ENCODE measurements around the gene CALM3. TPM values are rescaled to one million over a fixed set of nuclear protein-coding genes. Genes with fewer than 3 reads are reported as not detected.

The CALM3 gene
- total and polyA plus RNA-seq, 2 donors = 121 to 309 TPM

DNA sequence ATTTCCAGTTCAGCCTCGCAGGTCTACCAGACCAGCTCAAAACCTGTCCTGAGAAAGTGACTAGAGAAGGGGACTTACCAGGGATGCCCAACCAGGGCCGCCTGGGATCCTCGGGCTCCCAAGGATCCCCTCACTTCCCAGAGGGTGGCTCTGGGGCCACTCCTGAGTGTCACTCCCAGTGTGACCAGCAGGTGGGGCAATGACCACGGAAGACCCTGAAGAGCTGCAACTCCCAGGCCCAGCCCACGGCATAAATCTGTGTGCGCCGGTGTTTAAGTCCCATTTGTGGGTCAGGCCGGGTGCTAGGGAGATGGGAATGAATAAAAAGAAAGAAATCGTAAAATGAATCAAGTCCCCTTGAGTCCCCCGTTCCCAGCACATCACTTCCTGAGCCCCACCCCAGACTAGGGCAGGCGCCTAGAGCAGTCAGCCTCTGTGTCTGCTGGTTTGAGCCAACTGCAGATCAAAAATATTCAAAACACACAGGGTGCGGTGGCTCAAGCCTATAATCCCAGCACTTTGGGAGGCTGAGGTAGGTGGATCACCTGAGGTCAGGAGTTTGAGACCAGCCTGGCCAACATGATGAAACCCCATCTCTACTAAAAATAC is 13.1 kb downstream of the CALM3 start:
- Histone ChIP-seq H3K36me3 (ENCODE audit: insufficient read depth) (peaks cover 2% of the 10 kb centered on the region), H3K4me3 (ENCODE audit: low read depth, low read length) (no peak overlapping the region), H3K27ac (ENCODE audit: low read depth) (no peak overlapping the region), H3K4me1 (ENCODE audit: insufficient read depth) (no peaks in the 10 kb centered on the region)
- no peak for DNase-seq (ENCODE audit: extremely low spot score)
- 9% methylated on average over 12 of the region's 12 CpGs for WGBS

DNA sequence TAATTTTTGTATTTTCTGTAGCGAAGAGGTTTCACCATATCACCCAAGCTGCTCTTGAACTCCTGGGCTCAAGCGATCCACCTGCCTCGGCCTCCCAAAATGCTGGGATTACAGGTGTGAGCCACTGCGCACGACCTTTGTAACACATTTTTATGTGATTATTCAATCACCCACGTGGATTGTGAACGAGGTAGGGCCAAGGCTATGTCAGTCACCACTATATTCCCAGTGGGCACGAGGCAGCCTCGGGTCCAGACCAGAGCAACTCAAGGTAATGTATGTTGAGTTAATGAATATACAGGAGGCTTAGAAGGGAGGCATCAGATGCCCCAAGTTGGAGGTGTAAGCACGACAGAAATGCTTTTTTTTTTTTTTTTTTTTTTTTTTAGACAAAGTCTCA is 14.8 kb downstream of the CALM3 start:
- Histone ChIP-seq H3K36me3 (ENCODE audit: insufficient read depth) (no peaks in the 10 kb centered on the region), H3K4me3 (ENCODE audit: low read depth, low read length) (no peak overlapping the region), H3K27ac (ENCODE audit: low read depth) (no peak overlapping the region), H3K4me1 (ENCODE audit: insufficient read depth) (no peaks in the 10 kb centered on the region)
- 88% methylated on average over 10 of the region's 10 CpGs for WGBS
- no peak for DNase-seq (ENCODE audit: extremely low spot score)

- Histone ChIP-seq H3K4me3 (ENCODE audit: low read depth, low read length) (no peak overlapping the region), H3K4me1 (ENCODE audit: insufficient read depth) (no peaks in the 10 kb centered on the region), H3K36me3 (ENCODE audit: insufficient read depth) (no peaks in the 10 kb centered on the region), H3K27ac (ENCODE audit: low read depth) (no peak overlapping the region)
- DNase-seq (ENCODE audit: extremely low spot score) = no peak
- 40% methylated on average over 17 of the region's 17 CpGs for WGBS
Measured at GRCh38 chr19:46616631-46617322, 15.6 kb downstream of the CALM3 start.

GRCh38 chr19:46617601-46618000 is 16.5 kb downstream of the CALM3 start:
- no peak for DNase-seq (ENCODE audit: extremely low spot score)
- Histone ChIP-seq H3K4me3 (ENCODE audit: low read depth, low read length) (no peak overlapping the region), H3K4me1 (ENCODE audit: insufficient read depth) (no peaks in the 10 kb centered on the region), H3K36me3 (ENCODE audit: insufficient read depth) (no peaks in the 10 kb centered on the region), H3K27ac (ENCODE audit: low read depth) (no peak overlapping the region)
- WGBS = 90% methylated on average over 6 of the region's 6 CpGs

GRCh38 chr19:46618670-46619231 is 17.6 kb downstream of the CALM3 start:
- 72% methylated on average over 9 of the region's 9 CpGs for WGBS
- no peak for DNase-seq (ENCODE audit: extremely low spot score)
- Histone ChIP-seq H3K4me3 (ENCODE audit: low read depth, low read length) (no peak overlapping the region), H3K36me3 (ENCODE audit: insufficient read depth) (no peaks in the 10 kb centered on the region), H3K27ac (ENCODE audit: low read depth) (no peak overlapping the region), H3K4me1 (ENCODE audit: insufficient read depth) (no peaks in the 10 kb centered on the region)

DNA sequence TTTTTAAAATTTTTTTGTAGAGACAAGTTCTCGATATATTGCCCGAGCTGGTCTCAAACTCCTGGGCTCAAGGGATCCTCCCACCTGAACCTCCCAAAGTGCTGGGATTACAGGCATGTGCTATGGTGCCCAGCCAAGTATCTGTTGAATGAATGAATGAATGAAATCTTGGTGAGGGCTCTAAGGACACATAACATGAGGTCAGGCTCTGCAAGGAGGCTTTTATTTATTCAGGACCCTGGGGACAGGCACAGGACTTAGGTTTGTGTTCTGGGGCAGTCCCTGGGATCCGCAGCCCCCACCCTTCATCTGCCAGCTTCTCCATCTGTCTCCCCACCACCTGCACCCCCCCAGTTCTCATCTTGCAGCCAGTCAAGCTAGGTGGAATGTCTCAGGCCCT is 19.1 kb downstream of the CALM3 start:
- no peak for DNase-seq (ENCODE audit: extremely low spot score)
- no peak overlapping the region for H3K4me3 ChIP-seq (ENCODE audit: low read depth, low read length)
- H3K4me1 ChIP-seq (ENCODE audit: insufficient read depth) = no peaks in the 10 kb centered on the region
- no peaks in the 10 kb centered on the region for H3K36me3 ChIP-seq (ENCODE audit: insufficient read depth)
- H3K27ac ChIP-seq (ENCODE audit: low read depth) = no peak overlapping the region
- 91% methylated on average over 3 of the region's 3 CpGs for WGBS

DNA sequence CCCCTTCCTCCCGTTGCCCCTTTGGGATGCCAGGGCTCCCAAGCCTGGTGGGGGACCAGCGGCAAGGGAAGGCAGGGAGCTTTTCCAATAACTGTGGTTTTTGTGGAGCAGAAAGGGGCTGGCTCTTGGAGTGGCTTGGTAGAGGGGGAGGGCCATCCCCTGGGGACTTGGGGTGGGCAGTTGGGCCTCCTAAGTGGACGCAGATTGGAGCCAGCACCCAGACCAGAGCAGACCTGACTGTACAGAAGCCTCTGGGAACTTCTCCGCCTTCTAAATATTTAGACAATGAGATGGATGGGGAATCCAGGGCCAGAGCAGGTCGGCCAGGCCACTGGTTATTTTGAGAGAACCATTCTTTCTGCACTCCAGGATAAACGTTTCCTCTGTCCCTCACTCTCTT is 19.6 kb downstream of the CALM3 start:
- H3K27ac ChIP-seq (ENCODE audit: low read depth) = no peak overlapping the region
- H3K4me3 ChIP-seq (ENCODE audit: low read depth, low read length) = no peak overlapping the region
- 32% methylated on average over 6 of the region's 6 CpGs for WGBS
- H3K36me3 ChIP-seq (ENCODE audit: insufficient read depth) = no peaks in the 10 kb centered on the region
- H3K4me1 ChIP-seq (ENCODE audit: insufficient read depth) = no peaks in the 10 kb centered on the region
- DNase-seq (ENCODE audit: extremely low spot score) = no peak

DNA sequence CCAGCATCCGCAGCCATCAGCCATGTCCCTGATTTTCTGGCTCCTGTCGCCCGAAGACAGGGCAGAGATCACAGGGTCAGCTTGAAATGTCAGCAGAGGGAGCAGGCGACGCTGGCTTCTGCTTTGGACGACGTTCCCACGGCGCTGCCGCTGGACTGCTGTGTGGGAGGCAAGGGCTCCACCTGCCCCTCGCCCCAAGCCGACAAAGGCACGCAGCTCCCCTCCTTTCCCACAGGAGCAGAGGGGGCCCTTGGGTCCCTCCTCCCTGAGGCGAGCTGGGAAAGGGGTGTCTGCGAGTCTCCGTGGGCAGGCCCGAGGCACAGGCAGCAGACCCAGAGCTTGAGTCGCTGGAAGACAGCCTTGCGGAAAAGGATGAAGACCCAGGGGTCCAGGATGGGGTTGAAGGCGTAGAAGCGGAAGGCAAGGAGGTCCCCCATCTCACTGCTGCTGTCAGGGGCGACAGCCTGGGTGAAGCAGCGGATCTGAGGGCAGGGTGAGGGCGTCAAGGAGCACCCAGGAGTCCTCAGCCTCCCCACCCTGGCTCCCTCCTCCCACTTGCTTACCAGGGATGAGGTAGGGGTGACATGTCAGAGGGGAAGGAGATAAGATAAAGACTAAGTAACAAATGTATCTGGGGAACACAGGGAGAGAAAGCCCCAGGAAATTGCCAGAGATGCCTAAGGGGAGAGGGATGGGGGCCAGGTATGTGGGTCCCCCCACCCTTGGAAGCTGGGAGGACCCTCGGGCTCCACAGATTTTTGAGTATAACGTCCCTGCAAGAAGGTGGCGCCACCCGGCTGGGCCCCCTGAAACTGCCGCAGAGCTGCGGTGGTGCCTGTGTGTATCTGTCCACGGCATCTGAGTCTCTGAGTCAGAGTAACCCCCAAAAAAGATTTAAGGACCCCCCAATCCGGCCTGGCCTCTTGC is 20.3 kb downstream of the CALM3 start:
- WGBS = 54% methylated on average over 32 of the region's 32 CpGs
- Histone ChIP-seq H3K36me3 (ENCODE audit: insufficient read depth) (no peaks in the 10 kb centered on the region), H3K4me3 (ENCODE audit: low read depth, low read length) (no peak overlapping the region), H3K27ac (ENCODE audit: low read depth) (no peak overlapping the region), H3K4me1 (ENCODE audit: insufficient read depth) (no peaks in the 10 kb centered on the region)
- DNase-seq (ENCODE audit: extremely low spot score) = no peak

- no peak overlapping the region for H3K27ac ChIP-seq (ENCODE audit: low read depth)
- DNase-seq (ENCODE audit: extremely low spot score) = no peak
- H3K4me1 ChIP-seq (ENCODE audit: insufficient read depth) = no peaks in the 10 kb centered on the region
- no peaks in the 10 kb centered on the region for H3K36me3 ChIP-seq (ENCODE audit: insufficient read depth)
- 70% methylated on average over 7 of the region's 7 CpGs for WGBS
- H3K4me3 ChIP-seq (ENCODE audit: low read depth, low read length) = no peak overlapping the region
Measured at GRCh38 chr19:46622118-46622446, 21.0 kb downstream of the CALM3 start.

GRCh38 chr19:46623915-46624502 is 22.9 kb downstream of the CALM3 start:
- Histone ChIP-seq H3K27ac (ENCODE audit: low read depth) (no peak overlapping the region), H3K4me1 (ENCODE audit: insufficient read depth) (no peaks in the 10 kb centered on the region), H3K4me3 (ENCODE audit: low read depth, low read length) (no peak overlapping the region), H3K36me3 (ENCODE audit: insufficient read depth) (no peaks in the 10 kb centered on the region)
- DNase-seq (ENCODE audit: extremely low spot score) = no peak
- 92% methylated on average over 35 of the region's 35 CpGs for WGBS

DNA sequence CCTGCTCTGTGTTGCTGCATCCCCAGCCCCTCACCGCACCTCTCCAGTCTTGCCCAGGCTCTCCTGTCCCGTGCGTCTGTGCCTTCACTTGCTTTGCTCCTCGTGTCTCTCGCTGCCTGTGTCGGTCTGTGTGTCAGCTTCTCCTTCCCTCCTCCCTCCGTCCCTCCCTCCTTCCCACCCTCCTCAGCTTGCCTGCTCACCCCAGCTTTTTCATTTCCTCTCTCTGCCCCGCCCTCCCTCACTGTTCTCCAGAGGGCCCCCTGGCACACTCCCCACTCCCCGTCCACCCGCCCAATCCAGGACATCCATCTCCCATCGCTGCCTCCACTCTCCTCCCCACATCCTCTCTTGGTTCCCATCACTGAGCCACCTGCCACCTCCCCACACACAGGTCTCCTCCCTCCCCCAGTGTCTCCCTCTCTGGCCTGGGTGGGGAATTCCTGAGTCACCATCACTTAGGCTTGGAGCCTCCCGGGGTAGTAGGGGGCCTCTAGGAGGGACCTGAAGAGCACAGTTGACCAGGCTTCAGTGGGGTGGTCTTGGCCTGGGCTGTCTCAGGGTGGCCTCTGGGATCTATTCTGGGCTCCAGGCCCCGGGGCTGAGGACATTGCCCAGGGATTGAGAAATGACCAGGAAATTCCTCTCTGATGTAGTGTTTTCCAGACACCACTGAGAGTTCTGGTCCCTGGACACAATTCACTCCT is 24.0 kb downstream of the CALM3 start, which contains the start of gene PTGIR:
Gene PTGIR (minus strand): TSS at position 132 of the 704 bp plus-strand sequence. CDS start 864 bp downstream, outside the sequence.
- no peaks in the 10 kb centered on the region for H3K36me3 ChIP-seq (ENCODE audit: insufficient read depth)
- no peak for DNase-seq (ENCODE audit: extremely low spot score)
- peak within 1 kb of the TSS; percentile 46 for H3K27ac ChIP-seq (ENCODE audit: low read depth)
- no peak within 1 kb of the TSS for H3K4me3 ChIP-seq (ENCODE audit: low read depth, low read length)
- WGBS = 27% methylated on average over 13 of the region's 13 CpGs
- no peaks in the 10 kb centered on the region for H3K4me1 ChIP-seq (ENCODE audit: insufficient read depth)

DNA sequence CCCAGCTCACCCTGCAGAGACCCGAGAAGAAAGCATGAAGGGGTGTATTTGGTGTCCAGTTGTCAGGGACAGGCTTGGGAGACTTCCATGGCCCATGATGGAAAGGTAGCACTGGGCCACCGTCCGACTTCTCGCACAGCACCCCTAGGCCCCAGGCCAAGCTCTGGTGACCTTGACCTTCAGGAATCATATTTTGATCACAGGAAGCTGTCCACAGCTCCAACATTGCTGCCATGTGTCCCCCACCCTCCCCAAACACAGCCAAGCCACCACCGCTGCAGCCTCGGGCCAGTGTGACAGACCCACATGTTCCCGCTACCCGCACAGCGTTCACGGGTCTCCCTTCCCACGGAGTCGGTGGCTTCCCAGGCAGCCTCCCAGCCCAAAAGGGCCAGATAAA is 24.6 kb downstream of the CALM3 start:
- peaks cover 2% of the 10 kb centered on the region for H3K4me1 ChIP-seq (ENCODE audit: insufficient read depth)
- DNase-seq (ENCODE audit: extremely low spot score) = no peak
- no peak overlapping the region for H3K4me3 ChIP-seq (ENCODE audit: low read depth, low read length)
- H3K27ac ChIP-seq (ENCODE audit: low read depth) = no peak overlapping the region
- 83% methylated on average over 12 of the region's 12 CpGs for WGBS
- no peaks in the 10 kb centered on the region for H3K36me3 ChIP-seq (ENCODE audit: insufficient read depth)

GRCh38 chr19:46626446-46626845 is 25.3 kb downstream of the CALM3 start:
- Histone ChIP-seq H3K27ac (ENCODE audit: low read depth) (no peak overlapping the region), H3K36me3 (ENCODE audit: insufficient read depth) (no peaks in the 10 kb centered on the region), H3K4me3 (ENCODE audit: low read depth, low read length) (no peak overlapping the region), H3K4me1 (ENCODE audit: insufficient read depth) (peaks cover 2% of the 10 kb centered on the region)
- WGBS = 69% methylated on average over 14 of the region's 14 CpGs
- no peak for DNase-seq (ENCODE audit: extremely low spot score)
